WTC11 (cell line): ENCODE results near the gene ARHGAP10. TPM values are rescaled to one million over a fixed set of nuclear protein-coding genes. Genes with fewer than 3 reads are reported as not detected.

Source experiments
- ATAC-seq: fragments of 200-7000 bp; cut with Tn5 transposase; 2 replicates; pipeline ENCODE4 v1.10.0; 2021; ENCODE audit warnings: mild to moderate bottlenecking, moderate library complexity
- CTCF ChIA-PET: fragments of 300-600 bp; sonication (Branson Sonifier 250); formaldehyde crosslinking; loops from one replicate; lab custom pipeline; 2021; ENCODE audit warnings: antibody characterized with exemption; lab: Charles Lee
- POLR2A ChIA-PET: fragments of 350-600 bp; sonication (Branson Sonifier 250); formaldehyde crosslinking; loops from one replicate; lab custom pipeline; 2021; ENCODE audit warnings: antibody characterized with exemption; lab: Charles Lee
- DNase-seq: peaks from one replicate; pipeline ENCODE4 v3.0.0; 2021; ENCODE audit warnings: low spot score
- H3K27ac Mint-ChIP-seq: 2 replicates; pipeline ENCODE4 v1.8.0; 2021; ENCODE audit warnings: mixed read lengths
- H3K27me3 Mint-ChIP-seq: 2 replicates; pipeline ENCODE4 v1.8.0; 2021; ENCODE audit warnings: low read depth, mild to moderate bottlenecking, moderate library complexity, mixed read lengths
- H3K36me3 Mint-ChIP-seq: 2 replicates; pipeline ENCODE4 v1.8.0; 2021; ENCODE audit warnings: mixed read lengths
- H3K4me1 Mint-ChIP-seq: 2 replicates; pipeline ENCODE4 v1.8.0; 2022; ENCODE audit warnings: mixed read lengths
- H3K4me3 Mint-ChIP-seq: 2 replicates; pipeline ENCODE4 v1.8.0; 2021; ENCODE audit warnings: mild to moderate bottlenecking, moderate library complexity, mixed read lengths
- H3K9me3 Mint-ChIP-seq: 2 replicates; pipeline ENCODE4 v1.8.0; 2021; ENCODE audit warnings: mixed read lengths
- CREB1 ChIP-seq: sonication (generic); formaldehyde crosslinking; IDR thresholded peaks from 2 replicates; pipeline ENCODE4 v1.8.0; 2023; ENCODE audit warnings: mild to moderate bottlenecking, missing genetic modification reagents
- CREM ChIP-seq: sonication (generic); formaldehyde crosslinking; IDR thresholded peaks from 2 replicates; pipeline ENCODE4 v1.8.1; 2022; ENCODE audit warnings: mild to moderate bottlenecking, missing genetic modification reagents, moderate library complexity
- ELF4 ChIP-seq: sonication (generic); formaldehyde crosslinking; IDR thresholded peaks from 2 replicates; pipeline ENCODE4 v1.8.1; 2022; ENCODE audit warnings: low read depth, mild to moderate bottlenecking, moderate library complexity, missing genetic modification reagents
- HMGA2 ChIP-seq: fragments of 250-450 bp; sonication (Bioruptor Pico); IDR thresholded peaks from 2 replicates; pipeline ENCODE4 v1.4.0; 2021; ENCODE audit warnings: mild to moderate bottlenecking, moderate library complexity
- JAZF1 ChIP-seq: fragments of 250-450 bp; sonication (Bioruptor Pico); IDR thresholded peaks from 2 replicates; pipeline ENCODE4 v1.9.0; 2021; ENCODE audit warnings: moderate library complexity, mild to moderate bottlenecking, inconsistent platforms
- JUN ChIP-seq: sonication (generic); formaldehyde crosslinking; IDR thresholded peaks from 2 replicates; pipeline ENCODE4 v1.8.0; 2023; ENCODE audit warnings: mild to moderate bottlenecking, missing genetic modification reagents
- MYBL2 ChIP-seq: sonication (generic); formaldehyde crosslinking; IDR thresholded peaks from 2 replicates; pipeline ENCODE4 v1.8.1; 2023; ENCODE audit warnings: mild to moderate bottlenecking, moderate library complexity, missing genetic modification reagents
- NR1H2 ChIP-seq: sonication (generic); formaldehyde crosslinking; IDR thresholded peaks from 2 replicates; pipeline ENCODE4 v1.9.0; 2021; ENCODE audit warnings: mild to moderate bottlenecking, moderate library complexity, missing genetic modification reagents
- NR2C2 ChIP-seq: sonication (generic); formaldehyde crosslinking; IDR thresholded peaks from 2 replicates; pipeline ENCODE4 v1.8.0; 2022; ENCODE audit warnings: mild to moderate bottlenecking, missing genetic modification reagents
- OVOL2 ChIP-seq: fragments of 250-450 bp; sonication (Bioruptor Pico); IDR thresholded peaks from 2 replicates; pipeline ENCODE4 v1.9.0; 2021; ENCODE audit warnings: mild to moderate bottlenecking, borderline replicate concordance
- RELA ChIP-seq: sonication (generic); formaldehyde crosslinking; IDR thresholded peaks from 2 replicates; pipeline ENCODE4 v1.8.1; 2022; ENCODE audit warnings: missing genetic modification reagents, mild to moderate bottlenecking, borderline replicate concordance
- RORB ChIP-seq: fragments of 250-450 bp; sonication (Bioruptor Pico); IDR thresholded peaks from 2 replicates; pipeline ENCODE4 v1.9.0; 2021; ENCODE audit warnings: mild to moderate bottlenecking
- SOX15 ChIP-seq: fragments of 250-450 bp; sonication (Bioruptor Pico); IDR thresholded peaks from 2 replicates; pipeline ENCODE4 v1.9.0; 2021; ENCODE audit warnings: mild to moderate bottlenecking
- TP53 ChIP-seq: sonication (generic); formaldehyde crosslinking; IDR thresholded peaks from 2 replicates; pipeline ENCODE4 v1.8.1; 2023; ENCODE audit warnings: mild to moderate bottlenecking, missing genetic modification reagents
- ZNF219 ChIP-seq: sonication (generic); formaldehyde crosslinking; IDR thresholded peaks from 2 replicates; pipeline ENCODE4 v1.8.0; 2023; ENCODE audit warnings: missing genetic modification reagents, mild to moderate bottlenecking, borderline replicate concordance
- ZNF232 ChIP-seq: sonication (generic); formaldehyde crosslinking; IDR thresholded peaks from 2 replicates; pipeline ENCODE4 v1.8.0; 2022; ENCODE audit warnings: mild to moderate bottlenecking, missing genetic modification reagents
- ZNF263 ChIP-seq: sonication (generic); formaldehyde crosslinking; IDR thresholded peaks from 2 replicates; pipeline ENCODE4 v1.8.1; 2022; ENCODE audit warnings: low read depth, mild to moderate bottlenecking, moderate library complexity, missing genetic modification reagents
- ZNF416 ChIP-seq: fragments of 250-450 bp; sonication (Bioruptor Pico); IDR thresholded peaks from 2 replicates; pipeline ENCODE4 v1.9.0; 2021; ENCODE audit warnings: mild to moderate bottlenecking, inconsistent platforms
- ZNF423 ChIP-seq: fragments of 250-450 bp; sonication (Bioruptor Pico); IDR thresholded peaks from 2 replicates; pipeline ENCODE4 v2.1.2; 2022; ENCODE audit warnings: mild to moderate bottlenecking, moderate library complexity
- total RNA-seq: library from RNA; stranded (reverse); gene quantifications from 3 replicates; pipeline ENCODE4 v1.2.3, GENCODE V29; 2021
- TF ChIP-seq, protein P1 (sequence below): sonication (generic); formaldehyde crosslinking; IDR thresholded peaks from 2 replicates; pipeline ENCODE4 v1.8.1; 2023; ENCODE audit warnings: mild to moderate bottlenecking, missing genetic modification reagents
- TF ChIP-seq, protein P2 (sequence below): sonication (generic); formaldehyde crosslinking; IDR thresholded peaks from 2 replicates; pipeline ENCODE4 v1.8.0; 2022; ENCODE audit warnings: missing genetic modification reagents
- TF ChIP-seq, protein P3 (sequence below): sonication (generic); formaldehyde crosslinking; IDR thresholded peaks from 2 replicates; pipeline ENCODE4 v1.8.0; 2022; ENCODE audit warnings: mild to moderate bottlenecking, missing genetic modification reagents
- TF ChIP-seq, protein P4 (sequence below): fragments of 250-450 bp; sonication (Bioruptor Pico); IDR thresholded peaks from 2 replicates; pipeline ENCODE4 v1.8.0; 2021; ENCODE audit warnings: mild to moderate bottlenecking

The ARHGAP10 gene
- total RNA-seq, 1 experiment from 2014 or later: 9.6 TPM

DNA sequence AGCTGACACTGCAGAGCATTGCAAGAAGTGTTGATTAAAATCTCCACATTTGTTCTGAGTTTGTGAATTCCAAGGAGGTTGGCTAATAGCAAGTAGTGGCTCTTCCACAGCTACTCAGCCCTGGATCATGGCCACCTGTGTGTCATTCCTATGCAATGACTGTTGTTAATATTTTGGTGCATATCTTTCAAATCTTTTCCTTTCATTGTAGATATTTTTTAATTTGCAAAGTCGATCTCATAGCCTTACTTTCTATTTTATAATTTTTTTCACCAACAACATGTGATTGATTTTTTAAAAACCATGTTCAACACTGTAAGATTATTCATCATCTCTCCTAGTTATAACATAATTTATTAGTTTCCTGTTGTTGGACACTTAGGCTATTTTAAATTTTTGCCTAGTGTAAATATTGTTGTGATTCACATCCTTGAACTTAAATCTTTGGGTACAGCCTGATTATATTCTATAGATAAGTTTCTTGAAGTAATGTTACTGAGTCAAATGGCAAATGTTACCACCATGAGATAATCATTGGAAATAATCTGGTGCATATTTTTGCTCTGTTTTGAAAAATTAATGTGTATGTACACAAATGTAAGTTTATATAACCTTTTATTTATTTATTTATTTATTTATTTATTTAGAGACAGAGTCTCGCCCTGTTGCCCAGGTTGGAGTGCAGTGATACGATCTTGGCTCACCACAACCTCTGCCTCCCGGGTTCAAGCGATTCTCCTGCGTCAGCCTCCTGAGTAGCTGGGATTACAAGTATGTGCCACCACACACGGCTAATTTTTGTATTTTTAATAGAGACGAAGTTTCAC lies 17.1 kb upstream of the ARHGAP10 start:
- Mint-ChIP-seq H3K27me3 (no peaks in the 10 kb centered on the region), H3K4me1 (no peaks in the 10 kb centered on the region), H3K27ac (no peak overlapping the region), H3K36me3 (no peaks in the 10 kb centered on the region), H3K9me3 (0 out of 2 replicates have a peak, but pooled peaks cover 3% of the 10 kb centered on the region), H3K4me3 (no peak overlapping the region)
- TF ChIP-seq NR1H2 (CRISPR knock-in tag) (no peak), HMGA2 (0 out of 2 replicates have a peak, but pooled peaks have one; percentile 3)
- CTCF ChIA-PET: interaction anchor here (0.5 kb wide), 1 partner anchor 120 kb away, joined by 3 read pairs; no protein-coding TSS in a partner anchor
- ATAC-seq (no peak), DNase-seq (no peak)
- POLR2A ChIA-PET: no interaction called here

DNA sequence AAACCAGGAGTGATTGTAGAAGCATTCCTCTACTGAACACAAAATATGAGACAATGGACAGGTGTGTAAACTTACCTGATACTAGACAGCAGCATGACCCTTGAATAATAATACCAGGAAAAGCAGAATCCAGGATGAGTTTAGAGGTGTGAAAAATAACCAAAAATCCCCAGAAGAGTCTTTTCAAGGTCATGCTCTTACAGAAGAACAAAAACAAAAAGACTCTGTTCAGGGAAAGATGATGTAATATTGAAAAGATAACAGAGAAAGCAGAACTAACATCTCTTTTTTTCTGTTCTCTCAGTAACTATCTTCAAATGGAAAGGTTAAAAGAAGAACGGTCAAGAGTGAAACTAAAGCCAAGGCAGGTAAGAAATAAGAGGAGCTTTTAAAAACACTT lies 14.0 kb upstream of the ARHGAP10 start:
- no peak for TF ChIP-seq RORB
- no peak for TF ChIP-seq NR2C2 (CRISPR knock-in tag)
- no peak for TF ChIP-seq SOX15 (CRISPR knock-in tag)
- no peak for TF ChIP-seq ZNF423 (CRISPR knock-in tag)
- TF ChIP-seq CREB1 (CRISPR knock-in tag): no peak
- TF ChIP-seq, protein P1, sequence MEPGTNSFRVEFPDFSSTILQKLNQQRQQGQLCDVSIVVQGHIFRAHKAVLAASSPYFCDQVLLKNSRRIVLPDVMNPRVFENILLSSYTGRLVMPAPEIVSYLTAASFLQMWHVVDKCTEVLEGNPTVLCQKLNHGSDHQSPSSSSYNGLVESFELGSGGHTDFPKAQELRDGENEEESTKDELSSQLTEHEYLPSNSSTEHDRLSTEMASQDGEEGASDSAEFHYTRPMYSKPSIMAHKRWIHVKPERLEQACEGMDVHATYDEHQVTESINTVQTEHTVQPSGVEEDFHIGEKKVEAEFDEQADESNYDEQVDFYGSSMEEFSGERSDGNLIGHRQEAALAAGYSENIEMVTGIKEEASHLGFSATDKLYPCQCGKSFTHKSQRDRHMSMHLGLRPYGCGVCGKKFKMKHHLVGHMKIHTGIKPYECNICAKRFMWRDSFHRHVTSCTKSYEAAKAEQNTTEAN (CRISPR knock-in tag): no peak
- TF ChIP-seq, protein P2, sequence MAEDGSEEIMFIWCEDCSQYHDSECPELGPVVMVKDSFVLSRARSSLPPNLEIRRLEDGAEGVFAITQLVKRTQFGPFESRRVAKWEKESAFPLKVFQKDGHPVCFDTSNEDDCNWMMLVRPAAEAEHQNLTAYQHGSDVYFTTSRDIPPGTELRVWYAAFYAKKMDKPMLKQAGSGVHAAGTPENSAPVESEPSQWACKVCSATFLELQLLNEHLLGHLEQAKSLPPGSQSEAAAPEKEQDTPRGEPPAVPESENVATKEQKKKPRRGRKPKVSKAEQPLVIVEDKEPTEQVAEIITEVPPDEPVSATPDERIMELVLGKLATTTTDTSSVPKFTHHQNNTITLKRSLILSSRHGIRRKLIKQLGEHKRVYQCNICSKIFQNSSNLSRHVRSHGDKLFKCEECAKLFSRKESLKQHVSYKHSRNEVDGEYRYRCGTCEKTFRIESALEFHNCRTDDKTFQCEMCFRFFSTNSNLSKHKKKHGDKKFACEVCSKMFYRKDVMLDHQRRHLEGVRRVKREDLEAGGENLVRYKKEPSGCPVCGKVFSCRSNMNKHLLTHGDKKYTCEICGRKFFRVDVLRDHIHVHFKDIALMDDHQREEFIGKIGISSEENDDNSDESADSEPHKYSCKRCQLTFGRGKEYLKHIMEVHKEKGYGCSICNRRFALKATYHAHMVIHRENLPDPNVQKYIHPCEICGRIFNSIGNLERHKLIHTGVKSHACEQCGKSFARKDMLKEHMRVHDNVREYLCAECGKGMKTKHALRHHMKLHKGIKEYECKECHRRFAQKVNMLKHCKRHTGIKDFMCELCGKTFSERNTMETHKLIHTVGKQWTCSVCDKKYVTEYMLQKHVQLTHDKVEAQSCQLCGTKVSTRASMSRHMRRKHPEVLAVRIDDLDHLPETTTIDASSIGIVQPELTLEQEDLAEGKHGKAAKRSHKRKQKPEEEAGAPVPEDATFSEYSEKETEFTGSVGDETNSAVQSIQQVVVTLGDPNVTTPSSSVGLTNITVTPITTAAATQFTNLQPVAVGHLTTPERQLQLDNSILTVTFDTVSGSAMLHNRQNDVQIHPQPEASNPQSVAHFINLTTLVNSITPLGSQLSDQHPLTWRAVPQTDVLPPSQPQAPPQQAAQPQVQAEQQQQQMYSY (CRISPR knock-in tag): no peak
- no peak for TF ChIP-seq ZNF219 (CRISPR knock-in tag)
- no peak for TF ChIP-seq OVOL2 (CRISPR knock-in tag)
- TF ChIP-seq JUN (CRISPR knock-in tag): no peak
- no peak for TF ChIP-seq HMGA2
- no peak for TF ChIP-seq JAZF1
- TF ChIP-seq ZNF263: no peak
- no peak for TF ChIP-seq RELA
- TF ChIP-seq, protein P3, sequence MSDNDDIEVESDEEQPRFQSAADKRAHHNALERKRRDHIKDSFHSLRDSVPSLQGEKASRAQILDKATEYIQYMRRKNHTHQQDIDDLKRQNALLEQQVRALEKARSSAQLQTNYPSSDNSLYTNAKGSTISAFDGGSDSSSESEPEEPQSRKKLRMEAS (CRISPR knock-in tag): no peak
- Mint-ChIP-seq H3K4me3 (no peak overlapping the region), H3K4me1 (no peaks in the 10 kb centered on the region), H3K27ac (no peak overlapping the region), H3K9me3 (no peaks in the 10 kb centered on the region), H3K27me3 (no peaks in the 10 kb centered on the region), H3K36me3 (no peaks in the 10 kb centered on the region)
- no peak for ATAC-seq
- POLR2A ChIA-PET: no interaction called here
- CTCF ChIA-PET: interaction anchor here (2.2 kb wide), 1 partner anchor 149 kb away, joined by 9 read pairs; no protein-coding TSS in a partner anchor
- no peak for DNase-seq

DNA sequence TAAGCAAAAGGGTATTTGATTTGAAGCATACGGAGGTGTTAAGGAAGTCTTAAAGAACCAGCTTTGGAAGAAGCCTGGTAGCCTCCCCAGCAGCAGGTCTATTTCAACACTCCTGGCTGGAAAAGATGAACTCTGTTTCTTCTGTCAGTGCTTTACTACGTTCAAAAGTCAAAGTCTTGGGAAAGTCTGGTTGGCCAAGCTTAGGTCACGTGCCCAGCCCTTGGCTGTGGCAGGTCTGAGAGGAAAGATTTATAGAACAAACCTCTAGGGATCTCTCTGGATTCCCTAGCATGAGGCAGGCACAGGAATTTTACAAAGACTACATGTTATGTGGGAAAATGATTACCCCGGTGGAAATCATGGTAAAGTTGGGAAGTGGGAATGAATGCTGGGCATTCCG lies 8.6 kb upstream of the ARHGAP10 start:
- ATAC-seq (no peak), DNase-seq (no peak)
- CTCF ChIA-PET: interaction anchor here (2.6 kb wide), 1 partner anchor 144 kb away, joined by 11 read pairs; no protein-coding TSS in a partner anchor
- Mint-ChIP-seq H3K9me3 (no peaks in the 10 kb centered on the region), H3K27ac (no peak overlapping the region), H3K27me3 (peaks cover 18% of the 10 kb centered on the region), H3K4me1 (peaks cover 6% of the 10 kb centered on the region; the same call in 1 of the 2 replicates), H3K4me3 (no peak overlapping the region), H3K36me3 (no peaks in the 10 kb centered on the region)
- POLR2A ChIA-PET: no interaction called here
- TF ChIP-seq ZNF232 (CRISPR knock-in tag) (no peak), NR2C2 (CRISPR knock-in tag) (no peak), TP53 (CRISPR knock-in tag) (no peak), ZNF423 (CRISPR knock-in tag) (no peak), ELF4 (no peak), CREM (no peak), MYBL2 (no peak), ZNF416 (CRISPR knock-in tag) (no peak)
- TF ChIP-seq, protein P2 (CRISPR knock-in tag): no peak
- TF ChIP-seq, protein P4, sequence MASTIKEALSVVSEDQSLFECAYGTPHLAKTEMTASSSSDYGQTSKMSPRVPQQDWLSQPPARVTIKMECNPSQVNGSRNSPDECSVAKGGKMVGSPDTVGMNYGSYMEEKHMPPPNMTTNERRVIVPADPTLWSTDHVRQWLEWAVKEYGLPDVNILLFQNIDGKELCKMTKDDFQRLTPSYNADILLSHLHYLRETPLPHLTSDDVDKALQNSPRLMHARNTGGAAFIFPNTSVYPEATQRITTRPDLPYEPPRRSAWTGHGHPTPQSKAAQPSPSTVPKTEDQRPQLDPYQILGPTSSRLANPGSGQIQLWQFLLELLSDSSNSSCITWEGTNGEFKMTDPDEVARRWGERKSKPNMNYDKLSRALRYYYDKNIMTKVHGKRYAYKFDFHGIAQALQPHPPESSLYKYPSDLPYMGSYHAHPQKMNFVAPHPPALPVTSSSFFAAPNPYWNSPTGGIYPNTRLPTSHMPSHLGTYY: no peak
